ENCODE measurements around the gene PNMA6E.

PNMA6E gene

DNA sequence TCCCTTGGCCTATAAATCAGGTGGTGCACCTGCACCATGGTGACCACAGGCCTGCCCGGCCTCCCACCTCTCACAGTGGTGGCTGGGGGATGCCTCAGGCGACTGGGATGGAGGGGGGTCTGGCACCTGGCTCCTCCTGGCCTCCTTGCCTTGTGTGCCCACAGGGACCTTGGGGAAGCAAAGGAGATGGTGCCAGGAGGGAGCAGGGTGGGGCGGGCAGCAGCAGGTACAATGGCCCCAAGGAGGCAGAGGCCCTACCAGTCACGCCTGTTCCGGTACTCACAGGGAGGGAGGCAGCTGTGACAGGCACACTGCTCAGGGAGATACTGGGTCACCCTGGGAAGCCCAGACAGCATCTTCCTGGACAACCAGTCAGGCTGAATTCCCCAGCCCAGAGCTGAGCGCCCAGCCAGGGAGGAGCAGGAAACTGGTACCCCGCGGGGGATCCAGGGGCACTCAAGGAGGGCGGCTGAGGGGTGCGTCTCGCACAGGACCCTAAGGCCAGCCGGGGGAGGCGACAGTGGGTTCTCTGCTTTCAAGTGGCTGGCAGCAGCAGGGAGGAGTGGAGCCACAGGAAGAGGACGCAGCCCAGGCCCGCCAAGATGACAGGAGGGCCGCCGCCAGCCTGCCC is 45.9 kb upstream of the PNMA6E start:
- TF ChIP-seq, protein P1, sequence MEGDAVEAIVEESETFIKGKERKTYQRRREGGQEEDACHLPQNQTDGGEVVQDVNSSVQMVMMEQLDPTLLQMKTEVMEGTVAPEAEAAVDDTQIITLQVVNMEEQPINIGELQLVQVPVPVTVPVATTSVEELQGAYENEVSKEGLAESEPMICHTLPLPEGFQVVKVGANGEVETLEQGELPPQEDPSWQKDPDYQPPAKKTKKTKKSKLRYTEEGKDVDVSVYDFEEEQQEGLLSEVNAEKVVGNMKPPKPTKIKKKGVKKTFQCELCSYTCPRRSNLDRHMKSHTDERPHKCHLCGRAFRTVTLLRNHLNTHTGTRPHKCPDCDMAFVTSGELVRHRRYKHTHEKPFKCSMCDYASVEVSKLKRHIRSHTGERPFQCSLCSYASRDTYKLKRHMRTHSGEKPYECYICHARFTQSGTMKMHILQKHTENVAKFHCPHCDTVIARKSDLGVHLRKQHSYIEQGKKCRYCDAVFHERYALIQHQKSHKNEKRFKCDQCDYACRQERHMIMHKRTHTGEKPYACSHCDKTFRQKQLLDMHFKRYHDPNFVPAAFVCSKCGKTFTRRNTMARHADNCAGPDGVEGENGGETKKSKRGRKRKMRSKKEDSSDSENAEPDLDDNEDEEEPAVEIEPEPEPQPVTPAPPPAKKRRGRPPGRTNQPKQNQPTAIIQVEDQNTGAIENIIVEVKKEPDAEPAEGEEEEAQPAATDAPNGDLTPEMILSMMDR (IDR thresholded peaks at IDR 0.05): no peak

GRCh38 chrX:153446636-153446936 is 45.4 kb upstream of the PNMA6E start:
- TF ChIP-seq, protein P1 (IDR thresholded peaks at IDR 0.05): no peak

- TF ChIP-seq, protein P1 (IDR thresholded peaks at IDR 0.05): no peak
Measured at GRCh38 chrX:153445856-153446635, 44.9 kb upstream of the PNMA6E start, which contains the start of gene TREX2. TREX2 (minus strand) TSS chrX:153446056; CDS start chrX:153445430, 626 bp downstream.

DNA sequence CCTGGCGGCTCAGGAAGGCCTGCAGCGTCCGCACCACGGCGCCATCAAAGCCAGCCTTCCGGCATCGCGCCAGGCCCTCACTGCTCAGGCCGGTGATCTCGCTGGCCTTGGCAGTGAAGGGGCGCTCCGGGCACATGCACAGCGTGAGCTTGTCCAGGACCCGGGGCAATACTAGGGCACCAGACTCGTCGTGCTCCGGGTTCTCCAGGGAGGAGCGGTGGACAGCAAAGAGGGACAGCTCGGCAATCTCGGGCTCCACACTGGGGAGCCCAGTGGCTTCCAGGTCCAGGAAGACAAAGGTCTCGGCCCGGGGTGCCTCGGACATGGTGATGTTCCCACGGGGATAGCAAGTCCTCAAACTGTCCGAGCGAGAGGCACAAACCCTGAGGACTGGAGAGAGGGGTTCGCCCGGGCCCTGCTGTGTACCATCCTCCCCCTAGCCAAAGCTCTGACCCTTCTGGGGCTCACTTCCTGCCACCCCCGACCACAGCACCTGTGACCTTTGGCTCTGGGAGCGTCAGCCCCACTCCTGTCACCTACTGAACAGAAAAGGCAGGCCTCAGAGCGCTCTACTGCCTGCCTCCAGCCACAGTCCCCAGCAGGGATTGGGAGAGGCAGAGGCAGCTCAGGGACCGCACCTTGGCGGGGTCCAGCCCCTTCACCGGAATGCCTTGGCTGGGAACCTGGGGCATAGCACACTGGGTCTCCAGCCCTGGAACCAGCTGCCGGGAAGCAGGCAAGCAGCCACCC is 44.1 kb upstream of the PNMA6E start:
- TF ChIP-seq, protein P1 (IDR thresholded peaks at IDR 0.05): no peak

- TF ChIP-seq, protein P1 (IDR thresholded peaks at IDR 0.05): no peak
Measured at GRCh38 chrX:153444333-153445011, 43.3 kb upstream of the PNMA6E start.

DNA sequence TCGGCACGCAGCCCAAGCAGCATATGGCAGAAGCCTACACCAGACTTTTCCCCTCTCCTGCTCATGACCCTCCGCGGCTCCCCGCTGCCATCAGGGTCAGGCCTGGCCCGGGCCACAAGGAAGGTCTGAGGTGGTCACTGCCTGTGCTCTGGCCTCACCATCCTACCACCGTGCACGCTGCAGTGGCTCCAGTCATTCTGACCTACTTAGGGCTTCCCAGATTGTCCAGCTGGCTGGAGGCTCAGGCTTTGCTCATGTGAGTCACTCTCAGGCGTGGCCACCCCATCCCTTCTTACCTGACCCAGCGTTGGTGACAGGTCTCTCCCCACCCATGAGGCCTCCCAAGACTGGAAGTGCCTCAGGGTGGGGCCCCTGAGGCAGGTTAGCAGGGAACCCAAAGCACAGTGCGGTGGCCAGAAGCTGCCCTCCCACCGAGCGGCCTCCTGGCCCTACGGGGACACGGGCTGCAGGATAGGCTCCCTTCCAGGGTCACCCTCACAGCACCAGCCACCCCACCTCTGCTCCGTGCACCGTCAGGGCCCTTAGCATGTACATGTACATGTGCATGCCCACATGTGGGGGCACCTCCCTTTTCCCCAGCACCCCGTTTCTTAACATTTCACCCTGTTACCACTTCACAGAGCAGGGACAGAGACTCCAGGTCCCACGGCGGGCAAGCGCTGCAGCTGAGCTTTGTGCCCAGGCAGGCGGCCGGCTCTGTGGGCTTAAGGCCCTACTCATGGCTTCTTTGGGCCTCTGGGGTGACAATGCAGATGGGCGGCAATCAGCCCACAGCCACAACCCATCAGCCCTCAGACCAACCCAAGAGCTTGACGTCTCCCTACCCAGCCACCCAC is 42.6 kb upstream of the PNMA6E start:
- TF ChIP-seq, protein P1 (IDR thresholded peaks at IDR 0.05): no peak

All from LNCAP (cell line).